Erythroblast (primary cell): ENCODE data around the gene NUDT3.

ENCODE experiments used
- GATA1 ChIP-seq: IDR thresholded peaks from 2 replicates; pipeline ENCODE4 v1.6.1; 2011; ENCODE audit warnings: low read depth, mild to moderate bottlenecking, control low read depth, low read length, moderate library complexity
- POLR2A ChIP-seq: IDR thresholded peaks from 2 replicates; pipeline ENCODE4 v1.6.1; 2011; ENCODE audit warnings: mild to moderate bottlenecking, low read length

- TF ChIP-seq POLR2A (no peak), GATA1 (no peak)
Measured at GRCh38 chr6:34324738-34325444, 67.6 kb downstream of the NUDT3 start.
